ENCODE measurements around the gene DUSP2.

The DUSP2 gene

DNA sequence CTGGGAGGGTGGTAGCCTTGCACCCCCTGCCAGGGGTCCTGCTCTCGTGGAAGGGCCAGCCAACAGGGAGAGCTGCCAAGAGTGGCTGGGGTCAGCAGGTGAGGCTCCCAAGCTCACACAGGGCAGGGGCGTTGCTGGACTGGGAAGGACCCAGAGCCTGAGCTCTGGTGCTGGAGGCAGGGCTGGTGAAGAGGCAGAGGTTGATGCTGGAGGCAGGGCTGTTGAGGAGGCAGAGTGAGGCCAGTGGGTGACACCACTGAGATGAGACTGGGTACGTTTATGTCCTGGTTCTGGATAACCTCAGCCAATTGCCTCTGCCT is 35.9 kb downstream of the DUSP2 start:
- Mint-ChIP-seq H3K27ac (no peak overlapping the region), H3K4me1 (no peaks in the 10 kb centered on the region), H3K36me3 (no peaks in the 10 kb centered on the region), H3K4me3 (no peak overlapping the region), H3K9me3 (peaks cover 8% of the 10 kb centered on the region)
- no peak for ATAC-seq
- no peak for DNase-seq (ENCODE audit: low spot score in 2 of 2)

DNA sequence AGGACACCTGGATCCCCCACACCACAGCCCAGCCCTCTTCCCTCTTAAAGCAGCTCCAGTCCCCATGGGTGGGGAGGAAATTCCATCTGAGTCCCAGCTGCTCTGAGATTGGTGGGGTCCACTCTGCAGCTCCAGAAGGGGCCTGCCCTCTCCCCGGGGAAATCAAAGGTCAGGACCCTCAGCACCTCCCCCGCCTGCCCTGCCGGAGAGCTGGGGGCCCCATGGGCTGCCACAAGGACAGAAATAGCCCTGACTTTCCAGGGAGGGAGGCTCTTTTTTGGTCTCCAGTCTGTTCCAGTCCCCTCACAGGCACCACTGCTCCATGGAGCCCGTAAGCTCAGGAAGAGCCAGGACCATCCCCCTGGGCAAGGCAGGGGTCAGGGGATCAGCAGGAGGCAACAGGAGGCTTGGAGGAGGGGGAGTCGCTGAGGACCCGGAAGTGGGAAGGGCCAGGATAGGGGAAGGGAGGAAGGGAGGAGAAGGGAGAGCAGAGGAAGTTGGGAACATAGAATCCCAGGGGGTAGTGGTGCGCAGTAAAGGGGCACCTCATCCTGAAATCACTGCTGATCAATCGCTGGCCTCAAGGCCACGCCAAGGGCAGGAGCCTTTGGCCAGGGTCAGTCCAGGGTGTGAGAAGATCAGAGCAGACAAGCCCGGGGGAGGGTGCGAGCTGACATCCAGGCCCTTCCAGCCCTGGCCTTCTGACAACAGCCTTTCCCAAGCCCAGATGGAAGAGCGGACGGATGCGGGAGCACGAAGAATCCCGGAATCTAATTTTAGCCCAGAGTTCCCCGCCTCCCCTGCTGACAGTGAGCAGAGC is 36.5 kb downstream of the DUSP2 start:
- no peak overlapping the region for H3K4me3 Mint-ChIP-seq
- H3K4me1 Mint-ChIP-seq = no peaks in the 10 kb centered on the region
- no peaks in the 10 kb centered on the region for H3K36me3 Mint-ChIP-seq
- no peak overlapping the region for H3K27ac Mint-ChIP-seq
- ATAC-seq (no peak), DNase-seq (ENCODE audit: low spot score in 2 of 2) (no peak)
- H3K9me3 Mint-ChIP-seq = peaks cover 8% of the 10 kb centered on the region

DNA sequence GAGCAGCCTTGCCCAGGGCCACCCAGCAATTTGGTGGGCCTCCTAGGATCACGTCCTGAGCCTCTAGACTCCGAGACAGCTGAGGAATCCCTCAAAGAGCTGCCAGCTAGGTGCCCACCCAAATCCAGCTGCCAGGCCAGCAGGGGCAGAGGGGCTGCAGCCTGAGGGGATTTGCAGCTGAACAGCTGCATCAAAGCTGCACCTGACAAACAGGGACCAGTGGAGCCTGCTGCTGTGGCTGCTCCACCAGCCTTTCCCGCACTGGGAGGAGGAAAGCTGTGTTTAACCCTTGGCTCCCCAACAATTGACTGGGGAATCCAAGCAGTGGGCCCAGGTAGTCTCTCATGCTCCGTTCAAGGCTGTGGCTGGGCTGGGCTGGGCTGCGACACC is 37.1 kb downstream of the DUSP2 start:
- Mint-ChIP-seq H3K4me1 (no peaks in the 10 kb centered on the region), H3K9me3 (peaks cover 8% of the 10 kb centered on the region)
- no peak for DNase-seq (ENCODE audit: low spot score in 2 of 2)

DNA sequence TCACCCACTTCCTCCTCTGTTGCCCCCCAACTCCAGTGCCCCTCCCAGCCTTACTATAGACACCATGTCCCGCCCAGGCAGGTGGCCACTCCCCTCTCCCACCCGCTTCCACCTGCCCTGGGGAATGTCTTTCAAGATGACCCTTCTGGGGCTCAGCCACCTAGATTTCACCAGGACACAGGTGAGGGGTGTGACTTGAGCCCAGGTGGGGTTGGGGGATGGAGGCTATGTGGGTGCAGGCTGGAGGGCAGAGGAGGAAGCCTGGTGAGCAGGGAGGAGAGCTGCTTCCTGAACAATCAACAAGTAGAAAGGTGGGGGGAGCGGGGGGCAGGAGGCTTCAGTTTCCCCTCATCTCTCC is 37.6 kb downstream of the DUSP2 start:
- Mint-ChIP-seq H3K27ac (no peak overlapping the region), H3K36me3 (no peaks in the 10 kb centered on the region), H3K4me1 (no peaks in the 10 kb centered on the region), H3K4me3 (no peak overlapping the region), H3K9me3 (peaks cover 8% of the 10 kb centered on the region)
- DNase-seq (ENCODE audit: low spot score in 2 of 2) = no peak
- no peak for ATAC-seq

More for the DNA sequence above, 37.1 kb downstream of the DUSP2 start:
- no peaks in the 10 kb centered on the region for H3K36me3 Mint-ChIP-seq
- ATAC-seq = no peak
- H3K27ac Mint-ChIP-seq = no peak overlapping the region
- H3K4me3 Mint-ChIP-seq = no peak overlapping the region

DNA sequence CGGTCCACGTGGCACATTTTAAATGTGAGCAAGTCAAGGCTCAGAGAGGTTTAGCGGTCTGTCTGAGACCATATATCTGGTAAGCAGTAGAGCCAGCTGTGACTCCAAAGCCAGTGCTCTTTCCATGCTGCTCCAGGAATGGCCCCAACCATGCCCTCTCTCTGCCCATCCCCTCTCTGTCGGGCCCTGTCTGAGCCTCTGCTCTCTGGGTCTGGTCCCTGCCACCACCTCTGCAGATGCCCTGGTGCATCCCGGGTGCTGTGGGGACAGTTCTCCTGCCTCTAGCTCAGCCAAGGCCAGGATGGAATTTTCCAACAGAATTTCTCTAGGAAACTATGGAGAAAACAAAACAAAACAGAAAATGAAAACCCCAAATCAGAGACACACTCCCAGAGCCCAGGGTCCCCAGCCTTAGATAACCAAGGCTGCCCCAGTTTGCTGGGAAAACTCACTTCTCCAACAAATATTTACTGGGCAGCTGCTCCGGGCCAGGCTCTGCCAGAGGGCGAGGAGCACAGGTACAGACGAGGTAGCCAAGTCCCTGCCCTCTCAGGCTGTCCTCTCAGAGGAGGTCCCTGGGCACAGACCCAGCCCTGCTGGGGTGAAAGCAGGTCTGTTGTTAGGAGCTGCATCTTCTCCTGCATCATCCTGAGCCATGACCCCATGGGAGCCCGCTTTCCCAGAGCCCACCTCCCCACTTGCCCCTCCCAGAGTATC is 38.1 kb downstream of the DUSP2 start:
- DNase-seq (ENCODE audit: low spot score in 2 of 2) = no peak
- Mint-ChIP-seq H3K27ac (no peak overlapping the region), H3K36me3 (no peaks in the 10 kb centered on the region), H3K9me3 (peaks cover 8% of the 10 kb centered on the region), H3K4me3 (no peak overlapping the region), H3K4me1 (no peaks in the 10 kb centered on the region)
- ATAC-seq = no peak

DNA sequence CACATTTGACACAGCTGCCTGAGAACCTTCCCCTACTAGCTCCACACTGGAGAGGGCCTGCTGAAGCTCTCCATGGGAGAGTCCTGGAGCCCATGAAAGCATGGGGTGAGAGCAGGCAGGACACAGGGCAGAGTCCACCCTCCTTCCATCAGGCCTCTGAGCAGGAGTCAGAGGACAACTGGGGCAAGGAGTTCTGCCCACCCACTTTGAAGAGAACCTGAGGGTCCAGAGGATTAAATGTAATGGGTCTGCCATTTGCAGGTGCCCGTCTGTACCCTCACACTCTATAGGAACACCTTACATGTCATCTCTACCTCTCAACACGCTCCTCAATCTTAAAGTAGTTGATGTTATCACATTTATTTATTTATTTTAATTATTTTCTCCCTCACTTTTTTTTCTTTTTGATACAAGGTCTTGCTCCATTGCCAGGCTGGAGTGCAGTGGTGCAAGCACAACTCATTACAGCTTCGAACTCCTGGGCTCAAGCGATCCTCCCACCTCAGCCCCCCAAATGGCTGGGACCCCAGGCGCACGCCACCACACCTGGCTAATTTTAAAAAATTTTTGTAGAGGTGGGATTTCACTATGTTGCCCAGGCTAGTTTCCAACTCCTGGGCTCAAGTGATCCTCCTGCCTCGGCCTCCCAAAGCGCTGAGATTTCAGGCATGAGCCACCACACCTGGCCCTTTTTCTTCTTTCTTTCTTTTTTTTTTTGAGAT is 39.1 kb downstream of the DUSP2 start:
- H3K36me3 Mint-ChIP-seq = no peaks in the 10 kb centered on the region
- DNase-seq (ENCODE audit: low spot score in 2 of 2) (no peak), ATAC-seq (no peak)
- peaks cover 8% of the 10 kb centered on the region for H3K9me3 Mint-ChIP-seq
- H3K27ac Mint-ChIP-seq = no peak overlapping the region
- H3K4me3 Mint-ChIP-seq = no peak overlapping the region
- H3K4me1 Mint-ChIP-seq = no peaks in the 10 kb centered on the region

DNA sequence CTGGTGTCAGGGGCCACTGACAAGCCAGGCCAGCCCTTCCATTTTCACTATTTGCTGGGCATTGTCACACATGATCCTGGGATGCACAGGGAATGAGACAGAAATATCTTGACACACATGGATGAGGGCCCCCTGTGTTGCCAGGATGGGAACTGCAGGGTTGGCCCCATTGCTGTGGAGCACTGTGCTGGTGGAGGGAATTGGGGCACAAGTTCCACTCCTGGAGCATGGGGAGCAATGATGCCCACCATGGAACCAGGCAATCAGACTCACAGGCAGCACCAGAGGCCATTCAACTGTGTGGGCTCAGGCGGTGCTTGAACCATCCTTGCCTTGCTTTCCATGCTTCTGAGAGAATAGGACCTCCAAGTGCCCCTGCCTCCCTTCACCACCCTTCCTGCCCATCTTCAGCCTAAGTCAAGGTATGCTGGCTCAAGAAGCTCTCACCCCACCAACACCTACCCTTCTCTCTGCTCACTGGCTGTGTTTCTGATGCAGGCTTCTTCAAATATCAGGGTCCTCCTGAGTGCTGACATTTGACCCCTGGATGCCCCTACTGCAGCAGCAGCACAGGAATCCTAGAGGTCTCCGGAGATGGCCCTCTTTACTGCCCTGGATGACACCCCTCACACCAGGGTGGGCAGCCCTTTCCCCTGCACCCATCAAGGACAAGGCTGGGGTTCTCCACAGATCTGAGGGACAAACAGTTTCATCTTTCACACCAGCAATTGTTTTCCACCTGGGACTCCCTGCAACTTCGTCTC is 39.9 kb downstream of the DUSP2 start:
- H3K36me3 Mint-ChIP-seq = no peaks in the 10 kb centered on the region
- H3K9me3 Mint-ChIP-seq = peaks cover 8% of the 10 kb centered on the region
- no peak overlapping the region for H3K27ac Mint-ChIP-seq
- H3K4me1 Mint-ChIP-seq = no peaks in the 10 kb centered on the region
- DNase-seq (ENCODE audit: low spot score in 2 of 2) (no peak), ATAC-seq (no peak)
- no peak overlapping the region for H3K4me3 Mint-ChIP-seq

DNA sequence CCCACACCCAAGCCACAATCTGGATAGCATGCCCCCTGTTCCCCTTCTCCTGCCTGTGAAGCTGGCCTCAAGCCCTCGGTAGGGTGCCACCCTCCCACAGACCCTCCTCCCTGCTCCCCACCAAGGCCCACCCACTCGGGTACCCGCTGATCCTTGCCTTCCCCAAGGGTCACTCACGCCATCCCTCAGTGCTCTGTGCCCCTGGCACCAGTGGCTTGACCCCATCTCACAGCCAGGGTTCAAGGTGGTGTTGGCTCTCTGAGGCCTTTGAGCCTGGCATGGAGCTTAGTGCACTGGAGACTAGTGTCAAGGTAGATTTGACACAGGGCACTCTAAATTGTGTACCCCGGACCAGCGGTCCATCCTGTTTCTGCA is 40.8 kb downstream of the DUSP2 start:
- Mint-ChIP-seq H3K27ac (peak overlapping the region; percentile 20), H3K9me3 (peaks cover 8% of the 10 kb centered on the region), H3K4me1 (no peaks in the 10 kb centered on the region), H3K36me3 (no peaks in the 10 kb centered on the region), H3K4me3 (no peak overlapping the region)
- no peak for DNase-seq (ENCODE audit: low spot score in 2 of 2)
- no peak for ATAC-seq

DNA sequence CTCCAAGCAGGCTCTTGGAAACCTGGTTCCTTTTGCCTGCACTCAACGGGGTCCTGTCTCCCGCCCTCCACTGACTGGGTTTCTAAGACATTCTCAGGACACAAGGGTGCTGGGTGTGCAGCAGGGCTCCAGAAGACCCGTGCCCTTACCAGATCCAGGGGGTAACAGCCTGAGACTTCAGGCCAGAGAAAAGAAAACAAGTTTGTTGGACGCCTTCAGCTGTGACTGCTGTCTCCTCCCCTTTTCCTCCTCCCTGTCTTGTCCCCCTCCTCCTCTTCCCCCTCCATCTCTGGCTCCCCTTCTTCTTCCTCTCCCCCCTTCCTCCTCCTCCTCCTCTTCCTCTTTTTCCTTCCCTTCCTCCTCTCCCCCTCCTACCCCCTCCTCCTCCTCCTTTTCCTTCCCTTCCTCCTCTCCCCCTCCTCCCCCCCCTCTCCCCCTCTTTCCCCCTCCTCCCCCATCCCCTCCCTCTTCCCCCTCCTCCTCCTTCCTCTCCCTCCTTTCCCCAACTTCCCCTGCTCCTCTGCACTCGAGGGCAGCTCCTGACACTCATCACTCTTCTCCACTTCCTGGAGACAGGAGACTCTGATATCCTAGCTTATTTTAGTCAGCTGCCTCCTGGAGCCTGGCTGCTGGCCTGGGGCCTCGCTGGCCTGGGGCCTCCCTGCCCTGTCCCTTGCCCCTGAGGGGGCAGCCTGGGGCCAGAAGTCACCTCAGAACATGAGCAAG is 41.3 kb downstream of the DUSP2 start:
- DNase-seq (ENCODE audit: low spot score in 2 of 2) (no peak), ATAC-seq (no peak)
- H3K4me1 Mint-ChIP-seq = no peaks in the 10 kb centered on the region
- H3K36me3 Mint-ChIP-seq = no peaks in the 10 kb centered on the region
- H3K4me3 Mint-ChIP-seq = no peak overlapping the region
- peak overlapping the region; percentile 20 for H3K27ac Mint-ChIP-seq
- H3K9me3 Mint-ChIP-seq = peaks cover 8% of the 10 kb centered on the region

DNA sequence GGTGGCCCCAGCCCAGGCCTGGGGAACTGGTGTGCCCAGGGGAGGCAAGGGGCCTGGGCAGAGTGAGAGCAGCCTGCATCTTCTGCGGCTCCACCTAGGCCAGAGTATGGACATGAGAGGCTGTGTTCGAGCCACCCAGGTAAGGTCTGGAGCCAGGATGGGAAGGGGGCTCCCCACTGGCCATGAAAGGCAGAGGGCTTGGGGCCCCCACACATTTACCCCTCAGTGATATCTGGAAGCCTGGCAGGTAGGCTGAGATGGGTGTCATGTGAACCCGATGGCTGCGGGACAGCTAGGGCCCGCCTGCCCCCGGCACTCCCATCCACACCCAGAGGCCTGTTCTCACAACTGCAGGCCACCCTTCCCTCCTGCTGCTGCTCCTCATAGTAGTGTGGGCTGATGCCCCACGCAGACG is 42.0 kb downstream of the DUSP2 start:
- Mint-ChIP-seq H3K4me3 (no peak overlapping the region), H3K27ac (no peak overlapping the region), H3K36me3 (no peaks in the 10 kb centered on the region), H3K9me3 (peaks cover 8% of the 10 kb centered on the region), H3K4me1 (no peaks in the 10 kb centered on the region)
- DNase-seq (ENCODE audit: low spot score in 2 of 2) (no peak), ATAC-seq (no peak)

DNA sequence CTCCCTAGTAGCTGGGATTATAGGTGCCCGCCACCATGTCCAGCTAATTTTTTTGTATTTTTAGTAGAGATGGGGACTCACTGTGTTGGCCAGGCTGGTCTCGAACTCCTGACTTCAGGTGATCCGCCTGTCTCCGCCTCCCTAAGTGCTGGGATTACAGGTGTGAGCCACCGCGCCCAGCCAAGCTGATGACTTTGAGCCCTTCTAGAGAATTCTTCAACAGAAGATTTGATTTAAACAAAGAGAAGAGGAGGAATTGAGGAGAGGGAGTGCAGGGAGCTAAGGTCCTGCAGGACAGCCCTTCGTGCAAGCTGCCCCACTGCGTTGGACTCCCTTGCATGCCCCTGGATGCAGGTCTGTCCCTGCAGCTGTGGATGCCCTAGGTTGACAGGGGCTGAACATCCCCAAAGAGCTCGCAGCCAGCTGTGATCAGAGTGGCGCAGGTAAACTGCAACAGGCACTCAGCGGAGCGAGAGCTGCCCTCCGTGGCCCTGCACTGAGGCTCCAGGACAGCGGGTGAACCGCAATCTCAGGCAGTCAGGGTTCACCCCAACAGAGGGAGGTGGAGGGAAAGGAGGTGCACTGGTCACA is 42.5 kb downstream of the DUSP2 start:
- DNase-seq (ENCODE audit: low spot score in 2 of 2) (no peak), ATAC-seq (no peak)
- no peak overlapping the region for H3K4me3 Mint-ChIP-seq
- H3K27ac Mint-ChIP-seq = no peak overlapping the region
- H3K9me3 Mint-ChIP-seq = peaks cover 8% of the 10 kb centered on the region
- H3K36me3 Mint-ChIP-seq = no peaks in the 10 kb centered on the region
- H3K4me1 Mint-ChIP-seq = no peaks in the 10 kb centered on the region

DNA sequence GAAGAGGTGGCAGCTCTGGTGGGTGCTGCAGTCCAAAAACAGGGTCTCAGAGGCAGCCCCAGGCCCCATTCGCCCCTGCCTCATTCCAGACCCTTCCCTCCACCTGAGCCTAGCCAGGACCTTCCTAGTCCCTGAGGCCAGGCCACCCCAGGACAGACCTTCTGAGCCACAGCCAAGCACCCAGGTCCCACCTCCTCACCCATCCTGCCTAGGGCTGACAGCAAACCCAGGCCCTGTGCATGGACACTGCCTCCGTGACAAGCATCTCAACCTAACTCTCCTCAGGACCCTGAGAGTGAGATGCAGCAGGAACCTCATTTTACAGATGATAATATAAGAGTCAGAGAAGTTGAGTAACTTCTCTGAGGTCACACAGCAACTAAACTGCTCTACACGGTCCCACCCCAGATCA is 44.3 kb downstream of the DUSP2 start:
- DNase-seq (ENCODE audit: low spot score in 2 of 2) = no peak
- no peak overlapping the region for H3K27ac Mint-ChIP-seq
- no peak for ATAC-seq
- no peaks in the 10 kb centered on the region for H3K36me3 Mint-ChIP-seq
- H3K4me3 Mint-ChIP-seq = no peak overlapping the region
- H3K4me1 Mint-ChIP-seq = no peaks in the 10 kb centered on the region
- peaks cover 8% of the 10 kb centered on the region for H3K9me3 Mint-ChIP-seq

DNA sequence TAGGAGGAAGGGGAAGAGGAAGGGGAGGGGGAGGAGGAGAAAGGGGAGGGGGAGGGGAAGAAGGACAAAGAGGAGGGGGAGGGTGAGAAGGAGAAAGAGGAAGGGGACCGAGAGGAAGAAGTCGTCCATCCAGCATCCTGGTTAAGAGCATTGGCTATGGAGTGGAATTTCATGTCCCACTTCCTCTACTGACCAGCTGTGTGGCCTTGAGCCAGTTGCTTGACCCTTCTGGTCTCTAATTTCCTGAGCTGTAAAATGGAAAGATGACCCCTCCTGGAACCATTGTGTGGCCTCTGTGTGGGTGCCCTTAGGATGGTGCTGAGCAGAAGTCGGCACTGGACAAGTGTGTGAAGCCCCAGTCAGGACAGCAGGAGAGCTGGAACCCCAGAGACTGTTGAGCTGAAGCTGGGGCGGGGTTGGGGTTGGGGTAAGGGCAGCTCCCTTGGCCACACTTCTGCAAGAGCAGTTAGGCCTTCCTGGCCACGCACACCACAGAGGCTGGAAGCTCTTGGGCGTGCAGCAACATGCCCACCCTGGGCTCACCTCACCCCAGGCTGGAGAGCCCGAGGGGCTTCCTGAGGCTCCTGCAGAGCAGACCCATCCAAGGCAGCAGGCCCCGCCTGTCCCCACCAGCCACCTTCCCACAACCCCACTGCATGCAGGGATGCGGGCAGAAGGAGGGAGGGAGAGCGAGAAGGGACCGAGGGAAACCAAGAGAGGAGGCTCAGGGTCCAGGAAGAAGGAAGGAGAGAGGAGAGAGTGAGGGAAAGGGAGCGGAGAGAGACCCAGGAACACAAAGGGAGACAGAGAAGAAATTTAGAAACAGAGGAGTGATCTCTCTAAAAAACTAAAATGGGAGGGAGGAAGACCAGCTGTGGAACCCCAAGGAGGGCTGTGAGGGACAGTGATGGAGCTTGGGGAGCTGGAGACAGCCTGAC is 45.1 kb downstream of the DUSP2 start:
- Mint-ChIP-seq H3K27ac (no peak overlapping the region), H3K4me3 (no peak overlapping the region), H3K36me3 (no peaks in the 10 kb centered on the region), H3K4me1 (no peaks in the 10 kb centered on the region), H3K9me3 (peaks cover 3% of the 10 kb centered on the region)
- DNase-seq (ENCODE audit: low spot score in 2 of 2) (no peak), ATAC-seq (peak; percentile 25)

All from stimulated activated effector memory CD8-positive, alpha-beta T cell treated with anti-CD3 and anti-CD28 coated beads, Interleukin-12 subunit alpha, Interleukin-12 subunit beta, amount 100 ng/mL, for 72 hours (primary cell).